GM12891 (cell line): ENCODE data around the gene VPS37C.

Source experiments
- PAX5 ChIP-seq: IDR thresholded peaks from 2 replicates; pipeline ENCODE4 v1.6.1; 2011; ENCODE audit warnings: low read length, moderate library complexity, mild to moderate bottlenecking; ENCODE audit not compliant: insufficient read depth, severe bottlenecking
- POLR2A ChIP-seq: IDR thresholded peaks from 2 replicates; pipeline ENCODE4 v1.6.1; 2011; ENCODE audit warnings: low read depth, low read length, control low read depth
- POLR2AphosphoS5 ChIP-seq: IDR thresholded peaks from 2 replicates; pipeline ENCODE4 v1.6.1; 2011; ENCODE audit warnings: low read depth, low read length, control low read depth
- POU2F2 ChIP-seq: IDR thresholded peaks from 2 replicates; pipeline ENCODE4 v1.6.1; 2011; ENCODE audit warnings: low read depth, mild to moderate bottlenecking, control low read depth, low read length, moderate library complexity
- SPI1 ChIP-seq: IDR thresholded peaks from 2 replicates; pipeline ENCODE4 v1.6.1; 2011; ENCODE audit warnings: low read depth, low read length, control low read depth
- TAF1 ChIP-seq: IDR thresholded peaks from 2 replicates; pipeline ENCODE4 v1.6.1; 2011; ENCODE audit warnings: low read depth, low read length, control low read depth

DNA sequence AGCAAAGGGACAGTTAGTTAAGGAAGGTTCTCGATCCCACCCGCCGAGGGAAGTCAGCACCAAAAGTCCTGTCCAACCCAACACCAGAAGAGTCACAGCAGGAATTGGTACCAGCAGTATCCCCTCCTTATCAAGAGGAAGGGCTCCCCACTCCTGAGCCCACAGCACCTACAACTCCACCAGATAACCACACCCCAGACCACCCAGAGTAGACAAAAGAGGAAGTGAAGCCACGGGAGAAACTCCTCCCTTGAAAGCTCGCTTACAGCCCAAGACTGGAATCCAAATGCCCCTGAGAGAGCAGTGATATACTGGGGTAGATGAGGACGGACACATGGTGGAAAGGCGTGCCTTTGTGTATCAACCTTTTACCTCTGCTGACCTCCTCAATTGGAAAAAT, 66.2 kb downstream of the VPS37C start:
- TF ChIP-seq POLR2AphosphoS5 (no peak), TAF1 (no peak), POLR2A (no peak), SPI1 (peak; percentile 96), POU2F2 (no peak), PAX5 (no peak)
